ENCODE measurements around the gene LPIN2. TPM values are rescaled to one million over a fixed set of nuclear protein-coding genes. Genes with fewer than 3 reads are reported as not detected.

The LPIN2 gene
- total and polyA plus RNA-seq, 2 of the 13 experiments (the other 11 are each of a cell fraction or from before 2014, with no cell fraction given) = 46.0 to 119 TPM

- TF ChIP-seq LBX2 (CRISPR knock-in tag; IDR thresholded peaks at IDR 0.05; ENCODE audit: borderline replicate concordance) = no peak
- TF ChIP-seq REPIN1 (CRISPR knock-in tag; IDR thresholded peaks at IDR 0.05; ENCODE audit: borderline replicate concordance, low read depth) = 0 out of 2 replicates have a peak, but pooled peaks have one; percentile 36
- TF ChIP-seq NR3C1 (CRISPR knock-in tag; IDR thresholded peaks at IDR 0.05) = no peak
- TF ChIP-seq SKI (IDR thresholded peaks at IDR 0.05; ENCODE audit: partially characterized antibody) = peak; percentile 39
- TF ChIP-seq NCOA2 (CRISPR knock-in tag; IDR thresholded peaks at IDR 0.05) = peak; percentile 97
- peak; percentile 29 for TF ChIP-seq ASH2L (IDR thresholded peaks at IDR 0.05; ENCODE audit: insufficient read length, low read depth, low read length)
- peak; percentile 83; the same call in 1 of the 2 replicates for TF ChIP-seq ZNF710 (CRISPR knock-in tag; IDR thresholded peaks at IDR 0.05; ENCODE audit: borderline replicate concordance)
- no peak for TF ChIP-seq FLYWCH1 (CRISPR knock-in tag; IDR thresholded peaks at IDR 0.05)
- no peak for TF ChIP-seq E2F1 (CRISPR knock-in tag; IDR thresholded peaks at IDR 0.05)
- TF ChIP-seq BORCS8-MEF2B (CRISPR knock-in tag; IDR thresholded peaks at IDR 0.05) = peak; percentile 58; the same call in 1 of the 2 replicates
- TF ChIP-seq HNF1B (CRISPR knock-in tag; IDR thresholded peaks at IDR 0.05) = peak; percentile 93
- TF ChIP-seq MYPOP (CRISPR knock-in tag; IDR thresholded peaks at IDR 0.05) = 0 out of 2 replicates have a peak, but pooled peaks have one; percentile 18
- no peak for TF ChIP-seq ZNF766 (CRISPR knock-in tag; IDR thresholded peaks at IDR 0.05; ENCODE audit: borderline replicate concordance)
- peak; percentile 25; the same call in 1 of the 2 replicates for TF ChIP-seq FOXJ3 (CRISPR knock-in tag; IDR thresholded peaks at IDR 0.05; ENCODE audit: borderline replicate concordance)
- no peak for TF ChIP-seq ZNF674 (CRISPR knock-in tag; IDR thresholded peaks at IDR 0.05; ENCODE audit: low read depth)
- no peak for TF ChIP-seq MTERF4 (CRISPR knock-in tag; IDR thresholded peaks at IDR 0.05)
- TF ChIP-seq CCDC6 (CRISPR knock-in tag; IDR thresholded peaks at IDR 0.05) = no peak
- no peak for TF ChIP-seq ZNF234 (CRISPR knock-in tag; conservative IDR thresholded peaks at IDR 0.05)
- TF ChIP-seq ZNF841 (CRISPR knock-in tag; IDR thresholded peaks at IDR 0.05; ENCODE audit: borderline replicate concordance) = no peak
- TF ChIP-seq MAFK (conservative IDR thresholded peaks at IDR 0.05 in 1 of 2, IDR thresholded peaks at IDR 0.05 in 1 of 2; ENCODE audit: low read length in 2 of 2) = no peak
These were observed 48.0 kb upstream of the LPIN2 start (continued) for GRCh38 chr18:3060667-3061580.

All from HepG2 (cell line).